ENCODE results near the gene SLC15A2.
"Not testable (repeated sequence)": the region's sequence is repeated elsewhere in the genome, so short reads cannot be mapped to it uniquely, and the experiment has no call there.

SLC15A2 gene

DNA sequence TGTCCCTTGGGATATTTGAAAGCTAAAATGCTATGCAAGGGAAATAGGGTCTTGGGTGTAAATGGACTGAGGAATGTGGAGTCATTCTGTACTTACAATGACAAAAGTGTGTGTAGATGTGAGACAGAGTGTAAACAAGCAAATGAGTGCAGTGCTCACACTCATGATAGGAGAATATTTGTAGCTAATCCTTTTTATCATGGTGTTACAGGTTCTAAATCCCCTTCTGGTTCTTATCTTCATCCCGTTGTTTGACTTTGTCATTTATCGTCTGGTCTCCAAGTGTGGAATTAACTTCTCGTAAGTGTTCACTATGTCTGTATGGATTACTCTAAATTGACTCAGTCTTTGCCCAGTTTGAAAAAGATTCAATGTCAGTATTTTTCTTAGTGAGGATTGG, 30.5 kb downstream of the SLC15A2 start:
- DNase-seq (ENCODE audit: extremely low read depth, low read depth), result no peak
- TF ChIP-seq, protein P1, sequence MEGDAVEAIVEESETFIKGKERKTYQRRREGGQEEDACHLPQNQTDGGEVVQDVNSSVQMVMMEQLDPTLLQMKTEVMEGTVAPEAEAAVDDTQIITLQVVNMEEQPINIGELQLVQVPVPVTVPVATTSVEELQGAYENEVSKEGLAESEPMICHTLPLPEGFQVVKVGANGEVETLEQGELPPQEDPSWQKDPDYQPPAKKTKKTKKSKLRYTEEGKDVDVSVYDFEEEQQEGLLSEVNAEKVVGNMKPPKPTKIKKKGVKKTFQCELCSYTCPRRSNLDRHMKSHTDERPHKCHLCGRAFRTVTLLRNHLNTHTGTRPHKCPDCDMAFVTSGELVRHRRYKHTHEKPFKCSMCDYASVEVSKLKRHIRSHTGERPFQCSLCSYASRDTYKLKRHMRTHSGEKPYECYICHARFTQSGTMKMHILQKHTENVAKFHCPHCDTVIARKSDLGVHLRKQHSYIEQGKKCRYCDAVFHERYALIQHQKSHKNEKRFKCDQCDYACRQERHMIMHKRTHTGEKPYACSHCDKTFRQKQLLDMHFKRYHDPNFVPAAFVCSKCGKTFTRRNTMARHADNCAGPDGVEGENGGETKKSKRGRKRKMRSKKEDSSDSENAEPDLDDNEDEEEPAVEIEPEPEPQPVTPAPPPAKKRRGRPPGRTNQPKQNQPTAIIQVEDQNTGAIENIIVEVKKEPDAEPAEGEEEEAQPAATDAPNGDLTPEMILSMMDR (IDR thresholded peaks at IDR 0.05; ENCODE audit: low read depth, low read length), result no peak

DNA sequence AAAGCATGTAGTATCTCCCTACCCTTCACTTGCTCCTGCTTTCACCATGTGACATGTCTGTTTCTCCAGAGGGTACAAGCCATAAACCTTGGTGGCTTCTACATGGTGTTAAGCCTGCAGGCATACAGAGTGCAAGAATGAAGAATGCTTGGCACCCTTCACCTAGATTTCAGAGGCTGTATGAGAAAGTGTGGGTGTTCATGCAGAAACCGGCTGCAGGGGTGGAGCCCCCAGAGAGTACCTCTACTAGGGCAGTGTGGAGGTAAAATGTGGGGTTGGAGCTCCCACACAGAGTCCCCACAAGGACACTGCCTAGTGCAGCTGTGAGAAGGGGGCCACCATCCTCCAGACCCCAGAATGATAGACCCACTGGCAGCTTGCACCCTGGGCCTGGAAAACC, 32.2 kb downstream of the SLC15A2 start:
- TF ChIP-seq, protein P1 (IDR thresholded peaks at IDR 0.05; ENCODE audit: low read depth, low read length), result no peak
- no peak for DNase-seq (ENCODE audit: extremely low read depth, low read depth)

DNA sequence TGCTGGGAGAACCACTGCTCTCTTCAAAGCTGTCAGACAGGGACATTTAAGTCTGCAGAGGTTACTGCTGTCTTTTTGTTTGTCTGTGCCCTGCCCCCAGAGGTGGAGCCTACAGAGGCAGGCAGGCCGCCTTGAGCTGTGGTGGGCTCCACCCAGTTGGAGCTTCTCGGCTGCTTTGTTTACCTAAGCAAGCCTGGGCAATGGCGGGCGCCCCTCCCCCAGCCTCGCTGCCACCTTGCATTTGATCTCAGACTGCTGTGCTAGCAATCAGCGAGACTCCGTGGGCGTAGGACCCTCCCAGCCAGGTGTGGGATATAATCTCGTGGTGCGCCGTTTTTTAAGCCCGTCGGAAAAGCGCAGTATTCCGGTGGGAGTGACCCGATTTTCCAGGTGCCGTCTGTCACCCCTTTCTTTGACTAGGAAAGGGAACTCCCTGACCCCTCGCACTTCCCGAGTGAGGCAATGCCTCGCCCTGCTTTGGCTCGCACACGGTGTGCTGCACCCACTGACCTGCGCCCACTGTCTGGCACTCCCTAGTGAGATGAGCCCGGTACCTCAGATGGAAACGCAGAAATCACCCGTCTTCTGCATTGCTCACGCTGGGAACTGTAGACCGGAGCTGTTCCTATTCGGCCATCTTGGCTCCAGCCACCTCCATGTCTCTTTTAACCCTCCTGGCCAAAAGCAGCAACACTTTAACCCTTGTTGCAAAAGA, 44.1 kb downstream of the SLC15A2 start:
- not testable (repeated sequence) for DNase-seq (ENCODE audit: extremely low read depth, low read depth)

DNA sequence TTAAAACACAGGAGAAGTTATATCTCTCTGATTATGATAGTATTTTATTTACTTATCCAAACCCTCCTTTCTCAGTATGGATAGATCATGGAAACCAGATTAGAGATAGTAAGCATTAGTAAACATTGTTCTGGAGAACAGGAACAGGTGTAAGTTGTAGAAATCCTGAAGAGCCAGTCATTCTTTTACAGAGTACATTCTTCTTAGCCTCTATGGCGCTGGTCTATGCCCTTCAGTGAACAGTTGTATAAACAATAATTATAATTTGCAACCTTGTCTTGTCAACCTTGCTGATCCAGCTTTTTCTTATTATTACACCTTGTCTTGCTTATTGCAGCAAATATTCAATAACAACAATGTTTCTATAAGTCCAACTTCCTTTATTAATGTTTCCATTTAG, 47.4 kb downstream of the SLC15A2 start:
- no peak for DNase-seq (ENCODE audit: extremely low read depth, low read depth)
- TF ChIP-seq, protein P1 (IDR thresholded peaks at IDR 0.05; ENCODE audit: low read depth, low read length), result no peak

DNA sequence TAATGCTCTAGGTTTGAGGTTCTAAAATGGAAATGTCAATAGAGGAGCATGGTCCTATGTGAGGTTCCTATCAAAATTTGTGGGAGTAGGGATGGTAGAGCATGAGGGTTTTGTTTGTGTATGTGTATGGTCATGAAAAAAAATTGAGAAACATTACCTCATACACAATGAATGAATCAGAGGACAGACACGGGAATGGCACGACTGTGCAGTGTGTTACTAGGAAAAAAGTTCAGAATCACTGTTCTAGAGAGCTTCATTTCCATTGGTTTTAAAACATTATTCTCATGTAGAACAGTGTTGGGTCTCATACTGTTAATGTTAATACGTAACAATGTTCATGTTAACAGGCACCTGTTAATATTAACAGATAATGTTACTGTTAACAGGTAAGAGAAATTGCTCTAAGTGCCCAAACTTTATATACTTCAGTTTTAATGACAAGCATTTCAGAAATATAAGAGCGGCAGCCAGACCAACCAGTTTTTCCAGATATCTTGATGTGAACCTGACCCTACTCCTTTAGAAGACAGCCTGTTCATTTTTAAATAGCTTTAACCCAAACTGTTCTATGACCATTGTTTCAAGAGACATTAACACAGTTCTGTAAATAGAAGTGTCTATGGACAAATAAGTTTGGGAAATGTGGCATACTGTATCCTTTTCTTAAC, 48.0 kb downstream of the SLC15A2 start:
- DNase-seq (ENCODE audit: extremely low read depth, low read depth), result no peak

DNA sequence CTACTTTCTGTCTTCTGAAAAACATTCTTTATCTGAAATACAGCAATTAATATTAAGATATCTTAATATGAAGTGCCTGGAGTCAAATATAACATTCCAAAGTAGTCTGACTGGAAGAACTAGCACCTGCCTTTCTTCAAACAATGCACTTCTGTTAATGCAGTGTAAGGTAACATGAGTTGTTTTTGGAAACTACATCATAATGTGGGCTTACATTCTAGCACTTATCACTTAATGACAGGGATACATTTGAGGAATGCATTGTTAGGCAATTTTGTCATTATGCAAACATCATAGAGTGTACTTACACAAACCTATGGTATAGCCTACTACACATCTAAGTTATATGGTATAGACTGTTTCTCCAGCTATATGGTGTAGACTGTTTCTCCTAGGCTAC, 49.2 kb downstream of the SLC15A2 start:
- TF ChIP-seq, protein P1 (IDR thresholded peaks at IDR 0.05; ENCODE audit: low read depth, low read length), result no peak
- DNase-seq (ENCODE audit: extremely low read depth, low read depth), result no peak

More for the DNA sequence above, 48.0 kb downstream of the SLC15A2 start:
- TF ChIP-seq, protein P1 (IDR thresholded peaks at IDR 0.05; ENCODE audit: low read depth, low read length), result no peak

DNA sequence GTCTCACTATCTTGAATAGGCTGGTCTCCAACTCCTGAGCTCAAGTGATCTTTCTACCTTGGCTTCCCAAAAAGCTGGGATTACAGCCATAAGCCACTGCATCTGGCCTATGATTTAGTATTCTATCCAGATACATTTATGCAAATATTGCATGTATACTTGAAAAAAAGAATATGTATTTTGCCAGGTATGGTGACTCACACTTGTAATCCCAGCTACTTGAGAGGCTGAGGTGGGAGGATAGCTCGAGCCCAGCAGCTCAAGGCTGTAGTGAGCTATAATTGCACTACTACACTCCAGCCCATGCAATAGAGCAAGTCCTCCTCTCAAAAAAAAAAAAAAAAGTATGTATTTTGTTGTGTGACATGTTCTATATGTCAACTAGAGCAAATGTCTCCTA, 54.4 kb downstream of the SLC15A2 start:
- TF ChIP-seq, protein P1 (IDR thresholded peaks at IDR 0.05; ENCODE audit: low read depth, low read length), result no peak
- DNase-seq (ENCODE audit: extremely low read depth, low read depth), result no peak

All from AG09319 (cell line).